Dendritic cell treated with granulocyte-macrophage colony-stimulating factor and Interleukin-4, amounts not matched to agents 40 ng/mL and 50 ng/mL, for 4 days (primary cell): ENCODE measurements around the gene CNTROB.

ENCODE experiments used
- H3K27ac Mint-ChIP-seq: one replicate; pipeline ENCODE4 v1.8.0; 2022; ENCODE audit warnings: mild to moderate bottlenecking, mixed read lengths
- H3K27me3 Mint-ChIP-seq: one replicate; pipeline ENCODE4 v1.8.0; 2022; ENCODE audit warnings: mild to moderate bottlenecking, mixed read lengths
- H3K36me3 Mint-ChIP-seq: one replicate; pipeline ENCODE4 v1.8.0; 2022; ENCODE audit warnings: low read depth, mixed read lengths
- H3K4me1 Mint-ChIP-seq: one replicate; pipeline ENCODE4 v1.8.0; 2022; ENCODE audit warnings: low read depth, mixed read lengths
- H3K4me3 Mint-ChIP-seq: one replicate; pipeline ENCODE4 v1.8.0; 2022; ENCODE audit warnings: mild to moderate bottlenecking, moderate library complexity, mixed read lengths
- H3K9me3 Mint-ChIP-seq: one replicate; pipeline ENCODE4 v1.8.0; 2022; ENCODE audit warnings: mixed read lengths
- intact Hi-C: fragments of 100-400 bp; cut with micrococcal nuclease; formaldehyde crosslinking; loops from one replicate; pipeline ENCODE4 v1.15.0; 2022

Gene CNTROB

GRCh38 chr17:7893187-7893880, 38.7 kb upstream of the CNTROB start:
- Mint-ChIP-seq H3K4me3 (no peak overlapping the region), H3K27ac (no peak overlapping the region), H3K27me3 (no peaks in the 10 kb centered on the region), H3K36me3 (peaks cover 87% of the 10 kb centered on the region), H3K4me1 (peaks cover 27% of the 10 kb centered on the region), H3K9me3 (no peaks in the 10 kb centered on the region)
- intact Hi-C loops = no loop called here

GRCh38 chr17:7894226-7894625, 37.8 kb upstream of the CNTROB start:
- peaks cover 28% of the 10 kb centered on the region for H3K4me1 Mint-ChIP-seq
- H3K9me3 Mint-ChIP-seq = no peaks in the 10 kb centered on the region
- H3K27me3 Mint-ChIP-seq = no peaks in the 10 kb centered on the region
- intact Hi-C loops = no loop called here
- H3K36me3 Mint-ChIP-seq = peaks cover 96% of the 10 kb centered on the region
- H3K4me3 Mint-ChIP-seq = no peak overlapping the region
- H3K27ac Mint-ChIP-seq = no peak overlapping the region

GRCh38 chr17:7894866-7895265, 37.1 kb upstream of the CNTROB start:
- no peak overlapping the region for H3K27ac Mint-ChIP-seq
- H3K27me3 Mint-ChIP-seq = no peaks in the 10 kb centered on the region
- H3K4me1 Mint-ChIP-seq = peaks cover 28% of the 10 kb centered on the region
- no peak overlapping the region for H3K4me3 Mint-ChIP-seq
- intact Hi-C loops = loop anchor here (5.0 kb wide), 1 partner anchor 153 kb away; no protein-coding TSS in a partner anchor
- H3K9me3 Mint-ChIP-seq = no peaks in the 10 kb centered on the region
- peaks cover 97% of the 10 kb centered on the region for H3K36me3 Mint-ChIP-seq

- Mint-ChIP-seq H3K4me1 (peaks cover 25% of the 10 kb centered on the region), H3K36me3 (peaks cover 97% of the 10 kb centered on the region), H3K27ac (no peak overlapping the region), H3K9me3 (no peaks in the 10 kb centered on the region), H3K4me3 (no peak overlapping the region), H3K27me3 (no peaks in the 10 kb centered on the region)
- intact Hi-C loops = loop anchor here (1.0 to 5.0 kb wide), 3 partner anchors 35 to 155 kb away; no protein-coding TSS in a partner anchor
Observed at GRCh38 chr17:7897090-7897489, 34.9 kb upstream of the CNTROB start.

- H3K27ac Mint-ChIP-seq = peak overlapping the region; percentile 68
- no peaks in the 10 kb centered on the region for H3K9me3 Mint-ChIP-seq
- H3K4me3 Mint-ChIP-seq = no peak overlapping the region
- H3K27me3 Mint-ChIP-seq = no peaks in the 10 kb centered on the region
- peaks cover 98% of the 10 kb centered on the region for H3K36me3 Mint-ChIP-seq
- H3K4me1 Mint-ChIP-seq = peaks cover 23% of the 10 kb centered on the region
- intact Hi-C loops = loop anchor here (1.0 to 5.0 kb wide), 3 partner anchors 35 to 155 kb away; no protein-coding TSS in a partner anchor
Observed at GRCh38 chr17:7897773-7898172, 34.2 kb upstream of the CNTROB start.

- Mint-ChIP-seq H3K4me3 (no peak overlapping the region), H3K36me3 (peaks cover 100% of the 10 kb centered on the region), H3K4me1 (no peaks in the 10 kb centered on the region), H3K9me3 (no peaks in the 10 kb centered on the region), H3K27ac (no peak overlapping the region), H3K27me3 (no peaks in the 10 kb centered on the region)
- intact Hi-C loops = no loop called here
Observed at GRCh38 chr17:7903154-7904103, 28.6 kb upstream of the CNTROB start.

GRCh38 chr17:7909089-7909488, 22.9 kb upstream of the CNTROB start:
- intact Hi-C loops = no loop called here
- Mint-ChIP-seq H3K27ac (no peak overlapping the region), H3K4me3 (no peak overlapping the region), H3K27me3 (no peaks in the 10 kb centered on the region), H3K4me1 (peaks cover 33% of the 10 kb centered on the region), H3K9me3 (no peaks in the 10 kb centered on the region), H3K36me3 (peaks cover 86% of the 10 kb centered on the region)

GRCh38 chr17:7910281-7910680, 21.7 kb upstream of the CNTROB start:
- Mint-ChIP-seq H3K4me3 (no peak overlapping the region), H3K27ac (no peak overlapping the region), H3K9me3 (no peaks in the 10 kb centered on the region), H3K36me3 (peaks cover 74% of the 10 kb centered on the region), H3K4me1 (peaks cover 40% of the 10 kb centered on the region), H3K27me3 (no peaks in the 10 kb centered on the region)
- intact Hi-C loops = no loop called here

GRCh38 chr17:7910711-7911110, 21.3 kb upstream of the CNTROB start:
- peaks cover 70% of the 10 kb centered on the region for H3K36me3 Mint-ChIP-seq
- H3K27me3 Mint-ChIP-seq = no peaks in the 10 kb centered on the region
- H3K27ac Mint-ChIP-seq = peak overlapping the region; percentile 68

GRCh38 chr17:7911116-7911515, 20.9 kb upstream of the CNTROB start:
- H3K27ac Mint-ChIP-seq = peak overlapping the region; percentile 68
- no peaks in the 10 kb centered on the region for H3K9me3 Mint-ChIP-seq

More at GRCh38 chr17:7910711-7911110, 21.3 kb upstream of the CNTROB start:
- Mint-ChIP-seq H3K4me3 (no peak overlapping the region), H3K4me1 (peaks cover 44% of the 10 kb centered on the region), H3K9me3 (no peaks in the 10 kb centered on the region)
- intact Hi-C loops = no loop called here

GRCh38 chr17:7912927-7913524, 19.0 kb upstream of the CNTROB start:
- H3K9me3 Mint-ChIP-seq = no peaks in the 10 kb centered on the region
- H3K27me3 Mint-ChIP-seq = no peaks in the 10 kb centered on the region
- H3K4me3 Mint-ChIP-seq = no peak overlapping the region
- H3K36me3 Mint-ChIP-seq = peaks cover 47% of the 10 kb centered on the region
- peak overlapping the region; percentile 39 for H3K27ac Mint-ChIP-seq
- intact Hi-C loops = loop anchor here (1.0 to 2.0 kb wide), 3 partner anchors 76 to 144 kb away; no protein-coding TSS in a partner anchor
- H3K4me1 Mint-ChIP-seq = peaks cover 58% of the 10 kb centered on the region

More at GRCh38 chr17:7911116-7911515, 20.9 kb upstream of the CNTROB start:
- no peaks in the 10 kb centered on the region for H3K27me3 Mint-ChIP-seq
- peaks cover 48% of the 10 kb centered on the region for H3K4me1 Mint-ChIP-seq
- intact Hi-C loops = no loop called here
- no peak overlapping the region for H3K4me3 Mint-ChIP-seq
- peaks cover 66% of the 10 kb centered on the region for H3K36me3 Mint-ChIP-seq

GRCh38 chr17:7915179-7915610, 16.8 kb upstream of the CNTROB start:
- Mint-ChIP-seq H3K27ac (peak overlapping the region; percentile 94), H3K36me3 (peaks cover 25% of the 10 kb centered on the region), H3K4me3 (peak overlapping the region; percentile 98), H3K9me3 (no peaks in the 10 kb centered on the region), H3K27me3 (no peaks in the 10 kb centered on the region), H3K4me1 (peaks cover 50% of the 10 kb centered on the region)
- intact Hi-C loops = no loop called here

- Mint-ChIP-seq H3K4me1 (peaks cover 44% of the 10 kb centered on the region), H3K36me3 (peaks cover 19% of the 10 kb centered on the region), H3K27ac (peak within 1 kb of the TSS; percentile 94), H3K9me3 (no peaks in the 10 kb centered on the region), H3K27me3 (no peaks in the 10 kb centered on the region), H3K4me3 (peak within 1 kb of the TSS; percentile 98)
- intact Hi-C loops = no loop called here
Observed at GRCh38 chr17:7915611-7916384, 16.2 kb upstream of the CNTROB start, which contains the start of gene RNF227. RNF227 (minus strand) TSS chr17:7916289; CDS start chr17:7916195, 94 bp downstream.
